OCI-LY1 (cell line): Measurements from ENCODE around the gene ZNF101.

ENCODE experiments used
- CTCF ChIP-seq: fragments of 200-600 bp; sonication (generic), shearing (Covaris generic); IDR thresholded peaks from 2 replicates; pipeline ENCODE4 v1.5.1; 2017; ENCODE audit warnings: mild to moderate bottlenecking, antibody characterized with exemption, low read length, moderate library complexity, mixed read lengths
- EZH2 ChIP-seq: fragments of 200-600 bp; sonication (generic), shearing (Covaris generic); IDR thresholded peaks from 2 replicates; pipeline ENCODE4 v1.8.0; 2017; ENCODE audit warnings: borderline replicate concordance, mixed run types, mild to moderate bottlenecking, antibody characterized with exemption, low read length, moderate library complexity, mixed read lengths

GRCh38 chr19:19711934-19712828 lies 43.5 kb downstream of the ZNF101 start:
- TF ChIP-seq CTCF (no peak), EZH2 (no peak)
